ENCODE data around the gene YJU2. TPM values are rescaled to one million over a fixed set of nuclear protein-coding genes. Genes with fewer than 3 reads are reported as not detected.

The YJU2 gene
- total and polyA plus RNA-seq, 2 of the 13 experiments (the other 11 are each of a cell fraction or from before 2014, with no cell fraction given): 9.3 to 17.9 TPM

DNA sequence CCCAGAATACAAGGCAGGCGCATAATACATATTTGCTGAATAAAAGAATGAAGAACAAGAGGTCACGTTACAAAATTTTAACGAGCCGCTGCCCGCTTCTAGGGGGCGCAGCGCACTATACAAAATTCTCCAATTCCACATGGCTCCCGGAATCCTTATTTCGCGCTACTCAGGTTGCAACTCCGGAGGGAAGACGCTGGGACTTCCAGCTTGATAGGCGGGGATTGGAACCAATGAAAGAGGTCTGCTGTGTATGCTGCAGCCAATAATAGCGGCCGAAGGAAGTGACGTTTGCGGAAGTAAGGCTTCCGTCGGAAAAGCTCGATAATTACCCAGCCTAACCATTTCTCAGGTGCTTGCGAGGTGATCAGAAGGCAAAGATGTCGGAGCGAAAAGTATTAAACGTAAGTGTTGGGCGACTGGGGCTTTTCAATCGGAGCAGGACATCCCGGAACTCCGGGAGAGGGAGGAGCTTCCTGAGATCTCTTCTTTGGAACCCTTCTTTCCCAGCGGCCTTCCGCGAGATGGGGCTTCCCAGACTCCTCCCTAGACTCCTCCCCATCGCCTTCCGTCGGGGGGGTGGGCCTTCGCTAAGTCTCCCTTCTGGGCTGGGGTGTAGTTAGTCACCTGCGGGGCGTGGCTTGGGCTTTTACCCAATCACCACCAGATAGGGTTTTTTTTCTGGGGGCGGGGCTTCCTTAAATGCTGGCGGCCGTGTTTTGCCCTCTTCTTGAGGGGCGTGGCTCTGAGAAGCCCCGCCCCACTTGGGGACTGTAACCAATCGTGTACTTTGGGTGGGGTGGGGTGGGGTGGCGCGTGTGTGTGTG, at the start of gene YJU2 (continued):
- TF ChIP-seq ZNF407 (CRISPR knock-in tag; IDR thresholded peaks at IDR 0.05; ENCODE audit: not compliant biosample characterization): no peak
- peak; percentile 40; the same call in 1 of the 2 replicates for TF ChIP-seq CBFB (CRISPR knock-in tag; IDR thresholded peaks at IDR 0.05)
- TF ChIP-seq, protein P1, sequence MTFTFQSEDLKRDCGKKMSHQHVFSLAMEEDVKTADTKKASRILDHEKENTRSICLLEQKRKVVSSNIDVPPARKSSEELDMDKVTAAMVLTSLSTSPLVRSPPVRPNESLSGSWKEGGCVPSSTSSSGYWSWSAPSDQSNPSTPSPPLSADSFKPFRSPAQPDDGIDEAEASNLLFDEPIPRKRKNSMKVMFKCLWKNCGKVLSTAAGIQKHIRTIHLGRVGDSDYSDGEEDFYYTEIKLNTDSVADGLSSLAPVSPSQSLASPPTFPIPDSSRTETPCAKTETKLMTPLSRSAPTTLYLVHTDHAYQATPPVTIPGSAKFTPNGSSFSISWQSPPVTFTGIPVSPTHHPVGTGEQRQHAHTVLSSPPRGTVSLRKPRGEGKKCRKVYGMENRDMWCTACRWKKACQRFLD (CRISPR knock-in tag; IDR thresholded peaks at IDR 0.05; ENCODE audit: borderline replicate concordance): no peak
- TF ChIP-seq CHCHD3 (CRISPR knock-in tag; IDR thresholded peaks at IDR 0.05): no peak
- TF ChIP-seq RFXAP (CRISPR knock-in tag; IDR thresholded peaks at IDR 0.05; ENCODE audit: borderline replicate concordance): peak; percentile 83; the same call in 1 of the 2 replicates
- peak; percentile 83 for TF ChIP-seq HOXA3 (CRISPR knock-in tag; IDR thresholded peaks at IDR 0.05)
- no peak for TF ChIP-seq KLF13 (CRISPR knock-in tag; IDR thresholded peaks at IDR 0.05)
- no peak for TF ChIP-seq NCOA5 (CRISPR knock-in tag; IDR thresholded peaks at IDR 0.05)
- no peak for TF ChIP-seq SOX13 (IDR thresholded peaks at IDR 0.05)
- peak; percentile 21 to 80; a peak in 1 of 4 replicates for TF ChIP-seq SOX13 (CRISPR knock-in tag; conservative IDR thresholded peaks at IDR 0.05 in 1 of 2, IDR thresholded peaks at IDR 0.05 in 1 of 2)
- no peak for TF ChIP-seq NFE2 (CRISPR knock-in tag; IDR thresholded peaks at IDR 0.05)
- peak; percentile 50; the same call in 1 of the 2 replicates for TF ChIP-seq FOXK2 (IDR thresholded peaks at IDR 0.05)
- TF ChIP-seq HOXA5 (CRISPR knock-in tag; IDR thresholded peaks at IDR 0.05): peak; percentile 69; the same call in 1 of the 2 replicates
- peak; percentile 57; the same call in 1 of the 2 replicates for TF ChIP-seq TAF1 (CRISPR knock-in tag; IDR thresholded peaks at IDR 0.05)
- TF ChIP-seq, protein P2, sequence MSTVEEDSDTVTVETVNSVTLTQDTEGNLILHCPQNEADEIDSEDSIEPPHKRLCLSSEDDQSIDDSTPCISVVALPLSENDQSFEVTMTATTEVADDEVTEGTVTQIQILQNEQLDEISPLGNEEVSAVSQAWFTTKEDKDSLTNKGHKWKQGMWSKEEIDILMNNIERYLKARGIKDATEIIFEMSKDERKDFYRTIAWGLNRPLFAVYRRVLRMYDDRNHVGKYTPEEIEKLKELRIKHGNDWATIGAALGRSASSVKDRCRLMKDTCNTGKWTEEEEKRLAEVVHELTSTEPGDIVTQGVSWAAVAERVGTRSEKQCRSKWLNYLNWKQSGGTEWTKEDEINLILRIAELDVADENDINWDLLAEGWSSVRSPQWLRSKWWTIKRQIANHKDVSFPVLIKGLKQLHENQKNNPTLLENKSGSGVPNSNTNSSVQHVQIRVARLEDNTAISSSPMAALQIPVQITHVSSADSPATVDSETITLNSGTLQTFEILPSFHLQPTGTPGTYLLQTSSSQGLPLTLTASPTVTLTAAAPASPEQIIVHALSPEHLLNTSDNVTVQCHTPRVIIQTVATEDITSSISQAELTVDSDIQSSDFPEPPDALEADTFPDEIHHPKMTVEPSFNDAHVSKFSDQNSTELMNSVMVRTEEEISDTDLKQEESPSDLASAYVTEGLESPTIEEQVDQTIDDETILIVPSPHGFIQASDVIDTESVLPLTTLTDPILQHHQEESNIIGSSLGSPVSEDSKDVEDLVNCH (CRISPR knock-in tag; IDR thresholded peaks at IDR 0.05): no peak
- TF ChIP-seq ZFAT (CRISPR knock-in tag; conservative IDR thresholded peaks at IDR 0.05): no peak
- no peak for TF ChIP-seq PREB (CRISPR knock-in tag; IDR thresholded peaks at IDR 0.05)
